GM21576 (cell line): Measurements from ENCODE around the gene TMEM117.
A peak's percentile ranks its signal among the peaks of the same experiment; 100 is the strongest.
"Not testable (repeated sequence)": the region's sequence is repeated elsewhere in the genome, so short reads cannot be mapped to it uniquely, and the experiment has no call there.

ENCODE experiments used
- ATAC-seq: cut with Tn5 transposase; IDR thresholded peaks from one replicate; pipeline ENCODE4 v1.9.1; 2021; ENCODE audit warnings: mild to moderate bottlenecking, moderate library complexity; ENCODE audit not compliant: unreplicated experiment

TMEM117 gene

DNA sequence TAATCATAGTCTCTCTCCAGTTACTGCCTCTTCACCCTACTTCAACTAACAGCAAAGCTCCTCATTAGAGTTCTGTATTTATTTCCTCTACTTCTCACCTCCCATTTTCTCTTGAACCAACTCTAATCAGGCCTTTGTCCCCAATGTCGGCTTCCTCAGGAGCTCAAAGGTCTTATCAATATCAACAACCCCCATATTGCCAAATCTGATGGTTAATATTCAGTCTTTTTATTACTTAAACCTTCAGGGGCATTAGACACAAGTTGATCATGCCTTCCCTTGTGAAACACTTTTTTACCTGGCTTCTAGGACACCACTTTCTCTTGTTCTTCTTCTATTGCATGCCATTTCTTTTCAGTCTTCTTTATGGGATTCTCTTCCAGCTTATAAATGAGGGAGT, 531.3 kb downstream of the TMEM117 start:
- no peak for ATAC-seq

DNA sequence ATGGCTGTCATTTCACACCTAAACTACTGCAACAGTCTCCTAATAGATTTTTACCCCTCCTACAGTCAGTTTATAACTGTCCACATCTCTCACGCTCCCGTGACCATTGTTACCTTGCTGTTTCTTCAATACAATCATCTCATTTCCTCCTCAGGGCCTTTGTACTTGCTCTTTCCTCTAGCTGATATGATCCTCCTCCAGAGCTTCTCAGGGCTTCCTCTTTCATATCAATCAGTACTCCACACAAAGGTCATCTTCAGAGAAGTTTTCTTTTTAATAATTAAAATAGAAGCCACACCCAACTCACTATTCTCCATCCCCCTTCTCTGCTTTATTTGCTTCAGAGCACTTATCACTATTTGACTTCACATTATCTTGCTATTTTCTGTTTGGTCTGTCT, 532.0 kb downstream of the TMEM117 start:
- ATAC-seq: no peak

DNA sequence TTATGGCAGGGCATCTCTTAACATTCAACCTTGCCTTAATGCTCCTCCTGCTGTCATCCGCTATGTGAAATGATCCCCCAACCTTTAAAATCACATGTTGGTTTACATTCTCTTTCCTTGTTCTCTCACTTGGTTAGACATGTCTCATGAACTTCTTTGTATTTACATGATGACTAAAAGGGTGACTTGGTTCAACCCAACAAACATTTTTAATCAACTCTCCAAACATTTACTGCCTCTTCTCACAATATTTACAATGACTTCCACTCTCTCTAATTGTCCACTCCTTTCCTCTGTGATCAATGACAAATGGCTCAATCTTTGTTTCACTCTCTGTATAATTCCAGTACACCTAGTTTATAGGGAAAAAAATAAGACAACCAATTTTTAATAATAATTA, 534.1 kb downstream of the TMEM117 start:
- ATAC-seq: no peak

DNA sequence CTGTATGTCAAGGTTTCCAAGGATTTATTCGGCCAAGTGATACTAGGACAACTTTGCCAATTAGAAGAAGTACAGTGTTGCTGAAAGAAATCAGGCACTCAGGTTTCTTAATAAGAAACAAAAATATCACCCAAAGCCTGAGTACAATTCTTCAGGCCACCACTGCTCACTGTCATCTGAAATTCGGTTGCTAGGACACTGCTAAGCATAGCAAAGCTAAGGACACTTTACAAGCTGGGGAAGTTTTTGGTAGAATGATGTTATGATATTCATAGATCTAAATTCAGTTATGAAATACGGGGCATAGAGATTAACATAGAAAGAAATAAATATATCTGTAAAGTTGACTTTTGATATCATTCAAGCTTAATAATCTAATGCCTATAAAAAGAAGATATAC, 535.1 kb downstream of the TMEM117 start:
- ATAC-seq: no peak

DNA sequence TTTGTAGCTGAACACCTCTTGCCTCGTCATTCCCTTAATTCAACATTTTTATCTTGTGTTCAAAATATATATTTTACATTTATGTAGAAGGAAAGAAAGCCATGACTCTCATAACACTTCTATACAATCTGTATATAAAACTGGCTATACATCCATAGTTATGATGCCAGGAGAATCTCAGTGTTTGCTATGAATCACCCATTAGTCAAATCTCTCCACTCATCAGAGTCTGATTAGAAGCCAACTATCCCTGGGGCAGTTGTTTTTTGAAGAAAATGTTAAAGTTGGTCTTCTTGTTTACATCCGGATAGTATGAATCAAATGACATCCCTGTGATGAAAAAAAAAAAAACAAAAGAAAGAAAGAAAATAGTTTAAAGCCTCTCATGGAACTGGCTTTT, 536.4 kb downstream of the TMEM117 start:
- no peak for ATAC-seq

DNA sequence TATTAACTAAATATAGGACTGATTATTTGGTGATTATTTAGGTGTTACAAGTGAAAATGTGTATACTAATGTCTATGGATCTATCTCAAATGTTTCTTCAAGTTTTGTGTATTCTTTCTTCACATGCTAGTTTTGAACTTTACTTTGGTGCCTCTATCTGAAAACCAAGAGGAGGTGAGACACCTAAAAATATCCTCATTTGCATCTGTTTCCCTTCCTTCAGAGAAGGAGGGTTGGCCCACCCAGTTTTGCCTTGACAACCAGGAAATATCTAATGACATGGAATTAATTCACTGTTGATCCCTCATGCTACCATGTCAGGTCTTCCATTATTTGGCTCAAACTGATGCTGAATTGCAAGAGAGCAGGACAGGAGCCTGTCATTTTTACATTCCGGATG, 539.8 kb downstream of the TMEM117 start:
- no peak for ATAC-seq

DNA sequence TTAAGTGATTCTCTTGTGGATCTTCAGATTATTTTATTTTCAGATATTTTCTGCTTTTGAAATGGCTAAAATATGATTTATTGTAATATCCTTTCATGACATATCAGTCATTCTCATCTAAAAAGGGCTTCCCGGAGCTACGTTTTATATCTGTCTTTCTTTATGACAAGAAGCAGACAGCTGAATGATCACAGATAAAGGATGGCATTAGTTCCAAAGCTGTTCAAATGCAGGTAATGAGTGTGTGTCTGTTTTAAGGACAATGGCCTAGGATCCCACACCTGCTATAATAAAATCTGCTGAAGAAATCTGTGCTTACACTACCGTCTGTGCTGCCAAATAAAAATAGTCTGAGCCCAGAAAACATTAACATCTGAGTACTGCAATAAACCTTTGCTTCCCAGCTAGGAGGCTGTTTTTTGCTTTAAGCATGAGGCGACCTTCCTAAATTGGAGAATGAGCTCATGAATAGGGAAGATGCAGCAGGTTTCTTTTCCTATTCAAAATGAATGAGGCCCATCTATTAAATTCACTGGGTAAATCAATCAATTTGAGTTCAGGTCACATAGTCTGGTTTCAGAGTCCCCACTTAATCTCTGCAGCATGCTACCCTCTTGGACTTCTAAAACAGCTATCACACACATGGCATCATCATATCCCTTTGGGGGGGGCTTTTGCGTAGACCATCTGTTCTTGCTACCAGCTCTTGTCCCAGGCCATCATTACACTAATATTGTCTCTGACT, 541.7 kb downstream of the TMEM117 start:
- ATAC-seq: no peak

DNA sequence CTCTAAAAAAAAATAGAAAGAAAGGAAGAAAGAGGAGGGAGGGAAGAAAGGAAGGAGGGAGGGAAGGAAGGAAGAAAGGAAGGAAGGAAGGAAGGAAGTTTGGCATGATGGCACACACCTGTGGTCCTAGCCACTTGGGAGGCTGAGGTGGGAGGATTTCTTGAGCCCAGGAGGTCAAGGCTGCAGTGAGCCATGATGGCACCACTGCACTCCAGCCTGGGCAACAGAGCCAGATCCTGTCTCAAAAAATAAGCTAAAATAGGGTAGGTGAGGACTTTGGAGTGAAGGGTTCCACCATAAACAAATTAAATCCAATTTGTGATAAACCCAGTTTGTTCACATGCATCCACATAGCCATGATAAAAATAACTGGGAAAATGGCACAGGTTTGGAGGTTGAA, 543.2 kb downstream of the TMEM117 start:
- ATAC-seq: not testable (repeated sequence)

DNA sequence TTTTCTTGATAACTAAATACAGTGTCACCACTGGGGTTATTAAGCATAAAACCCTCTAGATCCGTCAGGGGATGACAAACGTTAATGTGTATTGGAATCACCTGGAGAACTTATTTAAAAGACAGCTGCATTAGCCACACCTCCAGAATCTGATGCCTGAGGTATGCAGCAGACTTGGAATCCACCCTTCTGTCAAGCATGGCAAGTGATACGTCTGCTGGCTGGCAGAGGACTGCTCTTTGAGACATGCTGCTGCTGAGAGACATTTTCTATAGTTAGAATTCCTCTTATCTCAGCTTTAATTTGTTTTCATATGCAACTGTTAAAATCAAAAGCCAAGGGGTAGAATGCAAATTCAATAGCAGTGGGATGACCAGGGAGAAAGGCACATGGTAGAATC, 544.0 kb downstream of the TMEM117 start:
- no peak for ATAC-seq

DNA sequence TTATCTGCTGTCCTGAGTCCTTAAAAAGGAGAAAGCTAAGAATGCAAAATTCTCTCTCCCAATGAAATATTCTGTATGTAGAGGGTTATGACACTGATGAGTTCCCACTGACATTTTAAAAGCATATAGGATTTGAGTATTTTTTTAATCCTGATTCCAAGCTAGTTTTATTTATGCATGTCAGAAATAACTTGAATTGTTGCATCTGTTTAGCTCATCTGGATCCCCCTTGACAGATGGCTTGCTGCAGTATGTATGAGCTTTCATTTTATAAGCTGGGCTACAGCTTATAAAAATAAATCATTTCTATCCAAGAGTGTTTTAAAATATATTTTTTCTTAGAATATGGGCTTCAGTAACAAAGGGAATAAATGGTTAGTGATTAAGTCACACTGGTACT, 545.0 kb downstream of the TMEM117 start:
- no peak for ATAC-seq

DNA sequence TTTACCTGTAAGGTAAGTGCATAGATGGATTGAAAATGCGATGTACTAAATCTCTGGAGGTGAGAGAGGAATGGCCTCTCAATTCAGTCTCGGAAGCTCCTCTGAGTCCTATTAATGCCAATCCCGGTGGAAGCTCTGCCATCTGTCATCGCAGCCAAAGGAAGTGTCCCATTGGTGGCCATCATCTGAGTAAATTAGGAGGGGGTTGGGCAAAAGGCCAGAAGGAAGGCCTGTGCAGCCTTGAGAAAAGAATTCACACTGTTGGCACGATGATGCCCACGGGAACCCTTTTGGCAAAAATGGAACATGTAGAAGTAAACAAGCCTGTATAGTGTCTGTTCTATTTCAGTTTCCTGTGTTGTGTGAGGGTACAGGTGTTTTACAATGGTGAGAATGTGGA, 545.5 kb downstream of the TMEM117 start:
- ATAC-seq: no peak

DNA sequence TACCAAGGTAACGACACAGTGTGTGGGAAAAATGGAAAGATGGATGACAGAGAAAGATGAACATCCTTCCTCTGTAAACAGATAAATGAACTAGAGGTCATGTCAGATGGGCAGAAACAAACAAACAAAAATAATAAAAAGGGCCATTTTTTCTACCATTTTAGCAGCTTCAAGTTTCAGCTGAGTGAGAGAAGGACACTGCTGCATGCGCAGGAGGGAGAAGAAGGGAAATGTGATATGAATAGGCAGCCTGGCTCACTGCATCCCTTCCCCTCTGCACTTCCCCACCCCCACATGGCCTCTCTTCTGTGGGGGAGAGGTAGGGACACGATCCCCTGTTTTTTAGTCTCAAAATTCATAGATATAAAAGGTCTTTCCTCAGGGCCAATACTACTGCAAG, 548.3 kb downstream of the TMEM117 start:
- ATAC-seq: no peak

DNA sequence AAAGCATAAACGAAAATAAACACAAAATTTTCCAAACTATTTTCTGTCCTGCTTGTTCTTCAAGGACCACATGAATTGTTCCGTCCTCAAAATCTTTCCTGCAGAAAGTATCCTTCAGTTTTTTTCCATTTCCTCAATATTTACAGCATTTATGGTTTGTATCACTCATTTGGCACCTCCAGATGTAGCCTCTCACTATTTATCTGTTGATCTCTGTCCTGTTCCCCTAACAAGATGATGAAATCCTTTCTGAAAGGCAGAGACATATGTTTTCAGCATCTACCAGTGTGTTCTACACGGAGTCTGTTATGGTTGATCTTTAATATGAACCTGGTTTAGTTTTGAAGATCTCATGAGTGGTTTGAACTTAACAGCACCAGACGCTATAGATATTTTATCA, 550.1 kb downstream of the TMEM117 start:
- ATAC-seq: no peak

DNA sequence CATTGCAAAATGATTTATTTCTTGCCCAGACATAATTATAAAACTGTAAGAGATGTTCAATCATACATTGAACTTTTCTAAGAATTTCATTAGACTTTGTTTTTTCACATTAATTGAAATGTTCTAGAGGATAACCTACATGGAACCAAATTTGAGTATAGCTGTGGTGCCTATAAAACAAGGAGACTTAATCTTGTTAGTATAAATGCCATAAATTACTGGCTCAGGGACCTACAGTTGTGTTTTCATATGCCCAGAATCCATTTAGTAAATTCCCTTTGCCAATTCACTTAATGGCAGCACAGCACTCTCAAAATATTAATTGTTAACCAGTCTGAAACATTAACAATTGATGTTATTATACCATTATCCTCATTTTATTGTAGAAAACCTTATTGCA, 551.7 kb downstream of the TMEM117 start:
- ATAC-seq: no peak

DNA sequence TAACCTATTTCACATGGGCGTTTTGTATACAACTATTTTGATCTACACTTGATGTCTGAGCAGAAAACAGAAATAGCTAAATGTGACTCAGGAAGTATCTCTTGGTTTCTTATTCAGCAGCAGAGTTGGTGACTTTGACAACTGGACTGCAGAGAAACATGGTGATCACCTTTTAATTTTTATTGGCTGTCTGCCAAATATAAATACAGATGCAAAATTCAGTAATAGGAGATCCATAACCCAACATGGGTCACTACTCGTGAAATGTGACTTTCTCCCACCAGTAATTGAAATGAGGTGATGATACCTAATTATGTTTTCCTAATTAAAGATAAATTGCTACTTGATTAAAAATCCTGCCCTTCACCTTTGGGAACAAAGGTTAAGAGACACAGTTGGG, 553.2 kb downstream of the TMEM117 start:
- no peak for ATAC-seq

DNA sequence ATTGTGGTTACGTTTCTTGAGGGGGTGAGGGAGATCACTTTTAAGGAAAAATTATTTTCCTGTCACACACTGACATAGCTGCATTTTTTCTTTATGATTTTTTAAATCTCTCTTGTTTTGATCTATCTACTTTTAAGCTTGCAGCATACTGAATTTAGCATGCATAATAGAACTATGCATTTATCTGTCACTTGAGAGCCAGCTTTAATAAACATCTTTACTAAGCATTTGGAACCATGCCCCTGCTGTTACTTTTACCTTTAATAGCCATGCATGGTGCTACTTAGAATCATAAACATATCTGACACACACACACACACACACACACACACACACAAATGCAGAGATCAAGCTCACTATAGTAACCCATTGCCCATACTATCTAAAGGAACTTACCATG, 554.0 kb downstream of the TMEM117 start:
- no peak for ATAC-seq

DNA sequence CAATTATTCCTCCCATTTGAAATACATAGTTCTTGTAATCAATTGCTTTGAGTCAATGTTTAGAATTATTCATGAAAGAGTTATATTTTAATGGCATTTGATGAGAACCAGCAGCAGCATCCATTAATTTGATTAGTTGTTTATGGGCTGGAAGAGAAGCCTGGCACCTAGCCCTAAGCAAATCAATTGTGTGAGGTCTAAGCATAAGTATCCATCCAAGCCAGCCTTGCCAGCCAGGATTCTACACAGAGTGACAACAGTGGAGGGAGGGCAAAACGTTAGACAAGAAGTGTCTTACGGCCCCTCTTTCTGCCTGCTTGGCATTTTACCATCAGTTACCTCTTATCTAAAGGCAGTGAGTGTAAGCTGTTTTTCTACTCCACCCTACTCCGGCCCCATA, 561.8 kb downstream of the TMEM117 start:
- ATAC-seq: no peak

DNA sequence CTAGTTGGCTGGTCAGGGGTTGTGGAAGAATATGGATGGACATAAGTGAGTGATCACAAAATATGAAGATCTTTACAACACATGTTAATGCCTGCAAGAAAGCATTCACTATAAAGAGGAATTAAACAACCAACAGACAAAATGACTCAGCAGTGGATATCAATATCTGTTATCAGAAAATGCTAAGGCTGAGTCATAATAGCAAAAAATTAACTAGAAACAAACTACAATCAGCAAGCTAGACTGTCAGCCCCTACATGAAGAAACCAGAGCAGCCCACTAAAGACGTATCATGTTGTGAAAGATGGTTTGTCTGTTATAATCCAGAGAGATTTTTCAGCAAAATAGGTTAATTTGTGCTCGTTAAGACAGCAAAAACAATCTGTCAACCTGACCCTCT, 567.3 kb downstream of the TMEM117 start:
- ATAC-seq: no peak

DNA sequence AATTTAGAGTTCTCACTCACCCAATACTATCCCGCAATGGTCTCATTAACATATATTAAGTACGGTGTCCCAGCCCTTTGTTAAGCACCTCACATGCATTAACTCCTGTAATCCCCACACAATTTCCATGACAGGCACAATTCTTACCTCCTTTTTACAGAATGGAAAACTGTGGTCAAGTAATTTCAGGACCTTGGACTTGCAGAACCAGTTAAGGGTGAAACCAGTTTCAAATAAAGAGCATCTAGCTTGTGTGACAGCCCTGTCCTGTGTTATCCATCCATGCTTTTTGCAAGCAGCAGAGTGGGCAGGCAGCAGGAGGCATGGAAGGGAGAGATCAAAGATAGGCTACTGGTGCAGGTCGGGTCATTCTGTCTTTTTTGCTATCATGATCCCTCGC, 569.4 kb downstream of the TMEM117 start:
- ATAC-seq: no peak

DNA sequence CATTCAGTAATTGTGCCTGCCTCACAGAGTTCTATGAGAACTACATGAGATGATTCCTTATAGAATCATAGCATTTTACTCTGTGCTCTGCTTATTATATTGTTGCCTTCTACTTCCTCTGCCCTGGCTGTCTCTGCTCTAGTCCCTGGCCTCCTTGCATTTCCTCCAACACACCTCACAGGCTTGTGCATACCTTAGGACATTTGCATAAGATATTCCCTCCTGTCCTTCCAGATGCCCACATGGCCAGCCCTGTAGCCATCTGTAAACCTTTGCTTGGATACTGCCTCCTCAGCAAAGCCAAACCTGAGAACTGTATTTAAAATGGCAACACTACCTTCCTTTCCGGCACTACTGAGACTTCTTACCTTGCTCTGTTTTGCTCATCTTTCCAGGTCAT, 586.7 kb downstream of the TMEM117 start:
- ATAC-seq: no peak

DNA sequence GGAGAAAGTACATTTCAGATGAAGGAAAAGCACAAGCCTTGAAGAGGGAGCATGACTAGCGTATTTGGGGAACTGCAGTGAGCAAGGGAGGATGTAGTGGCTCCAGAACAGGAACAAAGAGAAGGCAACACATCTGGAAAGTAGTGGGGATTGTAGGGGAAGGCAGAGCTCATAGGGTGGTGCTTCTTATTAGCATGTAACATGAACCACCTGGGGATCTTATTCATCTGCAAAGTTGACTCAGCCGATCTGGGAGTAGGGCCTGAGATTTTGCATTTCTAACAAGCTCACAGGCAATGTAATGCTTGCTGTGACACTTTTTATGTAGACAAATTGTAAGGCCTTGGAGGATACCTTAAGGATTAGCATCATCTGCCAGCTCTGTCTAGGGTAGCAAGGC, 592.9 kb downstream of the TMEM117 start:
- ATAC-seq: no peak

DNA sequence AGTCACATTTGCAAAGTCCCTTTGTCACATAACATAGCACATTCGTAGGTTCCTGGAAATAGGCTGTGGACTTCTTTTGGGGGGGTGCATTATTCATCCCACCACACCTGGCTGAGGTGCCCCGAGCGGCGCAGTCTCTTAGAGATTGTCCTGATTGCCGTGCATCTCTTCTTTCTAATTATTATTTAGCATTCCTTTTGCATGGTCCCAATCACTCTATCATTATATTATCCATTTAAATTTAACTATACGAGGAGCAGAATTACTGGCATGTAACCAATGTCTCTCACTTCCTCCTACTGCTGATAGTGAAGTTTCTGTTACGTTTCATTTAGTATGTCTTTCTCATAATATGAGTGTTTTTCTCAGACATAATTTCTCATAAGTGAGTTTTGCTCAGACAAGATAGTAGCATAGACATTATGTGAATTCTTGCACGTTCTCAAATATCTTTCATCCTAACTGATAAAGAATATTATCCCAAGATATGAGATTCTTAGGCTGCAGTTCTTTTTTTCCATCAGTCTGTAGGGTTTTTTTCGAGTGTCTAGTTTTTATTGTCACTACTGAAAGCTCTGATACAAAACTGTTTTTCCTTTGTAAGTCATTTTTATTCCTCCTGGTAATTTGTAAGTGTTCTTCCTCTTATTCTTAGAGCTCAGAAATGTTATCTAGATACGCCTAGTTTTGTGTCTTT, 595.9 kb downstream of the TMEM117 start:
- peak; percentile 92 for ATAC-seq

DNA sequence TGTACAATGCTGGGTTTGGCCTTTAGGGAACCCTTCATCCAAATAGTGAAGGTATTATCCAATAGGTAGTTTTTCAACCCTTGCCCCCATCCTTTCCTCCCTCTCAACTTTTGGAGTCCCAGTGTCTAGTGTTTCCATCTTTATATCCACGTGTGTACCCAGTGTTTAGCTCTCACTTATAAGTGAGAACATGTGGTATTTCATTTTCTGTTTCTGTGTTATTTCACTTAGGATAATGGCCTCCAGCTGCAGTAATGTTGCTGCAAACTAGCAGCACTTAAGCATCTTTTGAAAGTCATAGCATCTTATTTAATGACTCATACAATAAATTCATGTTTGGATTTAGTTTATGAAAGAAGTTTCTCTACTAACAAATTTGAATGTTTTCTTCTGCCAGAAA, 597.8 kb downstream of the TMEM117 start:
- ATAC-seq: peak; percentile 35
